SU-DHL-6 (cell line): ENCODE data around the gene MDN1.

Experiments
- CTCF ChIP-seq: fragments of 200-600 bp; sonication (generic); IDR thresholded peaks from one replicate; pipeline ENCODE4 v1.5.1; 2017; ENCODE audit warnings: antibody characterized with exemption, mild to moderate bottlenecking, low read length, moderate library complexity; ENCODE audit not compliant: insufficient read depth, poor library complexity, severe bottlenecking
- EZH2phosphoT487 ChIP-seq: fragments of 200-600 bp; sonication (generic), shearing (Covaris generic); conservative IDR thresholded peaks from 2 replicates; pipeline ENCODE4 v1.6.1; 2018; ENCODE audit warnings: mild to moderate bottlenecking, antibody characterized with exemption, low read length, moderate library complexity, mixed read lengths

GRCh38 chr6:89693207-89693606 lies 126.4 kb downstream of the MDN1 start:
- no peak for TF ChIP-seq CTCF
- no peak for TF ChIP-seq EZH2phosphoT487
